Trophoblast cell (in vitro differentiated cells and primary cell): ENCODE data around the gene ZNF469.

Experiments used
- DNase-seq, 2 donors: peaks; one replicate each; pipeline ENCODE4 v3.0.0-alpha.2; 2016
- H2AFZ ChIP-seq: 2 replicates; pipeline ENCODE4 v1.6.1; 2013; ENCODE audit warnings: low read length, moderate library complexity, mild to moderate bottlenecking; ENCODE audit not compliant: insufficient read depth, poor library complexity
- H2AK5ac ChIP-seq: 2 replicates; pipeline ENCODE4 v1.6.1; 2013; ENCODE audit warnings: mild to moderate bottlenecking, low read length
- H2BK120ac ChIP-seq: 2 replicates; pipeline ENCODE4 v1.6.1; 2013; ENCODE audit warnings: low read length, mild to moderate bottlenecking, moderate library complexity; ENCODE audit not compliant: insufficient read depth, poor library complexity
- H2BK12ac ChIP-seq: 2 replicates; pipeline ENCODE4 v1.6.1; 2013; ENCODE audit warnings: mild to moderate bottlenecking, low read length, moderate library complexity
- H2BK5ac ChIP-seq: 2 replicates; pipeline ENCODE4 v1.6.1; 2013; ENCODE audit warnings: low read length, low read depth, moderate library complexity, mild to moderate bottlenecking; ENCODE audit not compliant: poor library complexity
- H3K14ac ChIP-seq: 2 replicates; pipeline ENCODE4 v1.6.1; 2013; ENCODE audit warnings: mild to moderate bottlenecking, low read length
- H3K18ac ChIP-seq: 2 replicates; pipeline ENCODE4 v1.6.1; 2013; ENCODE audit warnings: mild to moderate bottlenecking, low read length
- H3K23ac ChIP-seq: 2 replicates; pipeline ENCODE4 v1.6.1; 2013; ENCODE audit warnings: low read length
- H3K27ac ChIP-seq: 2 replicates; pipeline ENCODE4 v1.5.1; 2013; ENCODE audit warnings: low read depth, mild to moderate bottlenecking, inconsistent platforms, low read length, moderate library complexity
- H3K27me3 ChIP-seq: 2 replicates; pipeline ENCODE4 v1.6.1; 2013; ENCODE audit warnings: inconsistent platforms, mild to moderate bottlenecking, low read length, moderate library complexity; ENCODE audit not compliant: insufficient read depth
- H3K36me3 ChIP-seq, 2 experiments: 1 replicate in 1 of 2; 2 replicates in 1 of 2; pipeline ENCODE4 v1.6.1; 2013; ENCODE audit warnings: low read length in 2 of 2, mild to moderate bottlenecking in 2 of 2, moderate library complexity in 1 of 2; ENCODE audit not compliant: insufficient read depth in 2 of 2, control insufficient read depth in 1 of 2
- H3K4ac ChIP-seq: 2 replicates; pipeline ENCODE4 v1.6.1; 2013; ENCODE audit warnings: low read depth, mild to moderate bottlenecking, low read length, moderate library complexity
- H3K4me1 ChIP-seq, 2 experiments: 1 replicate in 1 of 2; 2 replicates in 1 of 2; pipeline ENCODE4 v1.6.1; 2013; ENCODE audit warnings: low read length in 2 of 2, mild to moderate bottlenecking in 2 of 2, moderate library complexity in 1 of 2; ENCODE audit not compliant: insufficient read depth in 2 of 2, control insufficient read depth in 1 of 2
- H3K4me2 ChIP-seq: 2 replicates; pipeline ENCODE4 v1.6.1; 2013; ENCODE audit warnings: inconsistent platforms, mild to moderate bottlenecking, low read length, moderate library complexity
- H3K4me3 ChIP-seq: 2 replicates; pipeline ENCODE4 v1.5.1; 2013; ENCODE audit warnings: mild to moderate bottlenecking, low read depth, low read length, inconsistent platforms
- H3K79me1 ChIP-seq: one replicate; pipeline ENCODE4 v1.6.1; 2013; ENCODE audit warnings: low read length
- H3K79me2 ChIP-seq: 2 replicates; pipeline ENCODE4 v1.6.1; 2013; ENCODE audit warnings: low read length, mild to moderate bottlenecking; ENCODE audit not compliant: control insufficient read depth, insufficient read depth, poor library complexity
- H3K9ac ChIP-seq: 2 replicates; pipeline ENCODE4 v1.6.1; 2013; ENCODE audit warnings: mild to moderate bottlenecking, low read length
- H3K9me3 ChIP-seq: 2 replicates; pipeline ENCODE4 v1.6.1; 2013; ENCODE audit warnings: low read depth, mild to moderate bottlenecking, control low read depth, inconsistent platforms, low read length; ENCODE audit not compliant: insufficient read depth
- H4K12ac ChIP-seq: 2 replicates; pipeline ENCODE4 v1.6.1; 2013; ENCODE audit warnings: low read depth, mild to moderate bottlenecking, low read length, moderate library complexity
- H4K8ac ChIP-seq: 2 replicates; pipeline ENCODE4 v1.6.1; 2013; ENCODE audit warnings: low read depth, mild to moderate bottlenecking, low read length, moderate library complexity
- H4K91ac ChIP-seq: one replicate; pipeline ENCODE4 v1.6.1; 2013; ENCODE audit warnings: low read depth, mild to moderate bottlenecking, low read length, moderate library complexity
- WGBS: extraction: QIAGEN DNeasy Blood & Tissue Kit; methylation state at CpG from one replicate; pipeline ENCODE4 v1.1.7; 2013; ENCODE audit warnings: missing lambda C conversion rate; ENCODE audit not compliant: insufficient read length, insufficient coverage; ENCODE audit errors: extremely low coverage; 5-methylcytosine and 5-hydroxymethylcytosine counted together

ZNF469 gene

GRCh38 chr16:88343271-88343791, 39.4 kb upstream of the ZNF469 start:
- Histone ChIP-seq H3K18ac (no peak overlapping the region), H2BK5ac (no peak overlapping the region), H3K27me3 (no peaks in the 10 kb centered on the region), H3K4me3 (no peak overlapping the region), H2BK12ac (no peak overlapping the region), H3K79me1 (no peaks in the 10 kb centered on the region), H2BK120ac (no peak overlapping the region), H3K9me3 (peaks cover 9% of the 10 kb centered on the region), H3K4ac (no peak overlapping the region), H3K27ac (no peak overlapping the region), H3K9ac (no peak overlapping the region), H4K12ac (no peak overlapping the region), H2AK5ac (no peak overlapping the region), H3K14ac (no peak overlapping the region), H3K36me3 (no peaks in the 10 kb centered on the region), H4K91ac (no peak overlapping the region), H4K8ac (no peak overlapping the region), H3K4me2 (no peak overlapping the region), H2AFZ (no peak overlapping the region), H3K79me2 (no peaks in the 10 kb centered on the region), H3K4me1 (no peaks in the 10 kb centered on the region), H3K23ac (no peak overlapping the region)
- no peak for DNase-seq
- no CpG with 5 or more reads among the region's 8 CpGs for WGBS

- H3K27me3 ChIP-seq, result no peaks in the 10 kb centered on the region
- WGBS, result no CpG with 5 or more reads among the region's 20 CpGs
- H3K4ac ChIP-seq, result no peak overlapping the region
Observed at GRCh38 chr16:88344411-88345030, 38.2 kb upstream of the ZNF469 start.

GRCh38 chr16:88345031-88345720, 37.6 kb upstream of the ZNF469 start:
- Histone ChIP-seq H3K79me2 (no peaks in the 10 kb centered on the region), H2AFZ (no peak overlapping the region), H2BK120ac (no peak overlapping the region), H3K14ac (no peak overlapping the region), H3K79me1 (no peaks in the 10 kb centered on the region), H3K9ac (no peak overlapping the region), H3K4ac (no peak overlapping the region), H3K27me3 (no peaks in the 10 kb centered on the region), H3K23ac (no peak overlapping the region), H3K9me3 (peaks cover 15% of the 10 kb centered on the region), H4K91ac (no peak overlapping the region), H3K4me1 (no peaks in the 10 kb centered on the region), H3K36me3 (no peaks in the 10 kb centered on the region), H3K4me2 (no peak overlapping the region), H4K8ac (no peak overlapping the region), H3K27ac (no peak overlapping the region), H2AK5ac (no peak overlapping the region), H3K4me3 (no peak overlapping the region), H2BK5ac (no peak overlapping the region), H3K18ac (no peak overlapping the region), H2BK12ac (no peak overlapping the region), H4K12ac (no peak overlapping the region)
- no peak for DNase-seq
- WGBS, result no CpG with 5 or more reads among the region's 18 CpGs

More at GRCh38 chr16:88344411-88345030, 38.2 kb upstream of the ZNF469 start:
- Histone ChIP-seq H3K27ac (no peak overlapping the region), H2AFZ (no peak overlapping the region), H3K36me3 (no peaks in the 10 kb centered on the region), H2BK5ac (no peak overlapping the region), H3K23ac (no peak overlapping the region), H3K4me2 (no peak overlapping the region), H3K9ac (no peak overlapping the region), H4K8ac (no peak overlapping the region), H3K4me1 (no peaks in the 10 kb centered on the region), H3K4me3 (no peak overlapping the region), H3K79me1 (no peaks in the 10 kb centered on the region), H3K18ac (no peak overlapping the region), H3K9me3 (peaks cover 13% of the 10 kb centered on the region), H3K79me2 (no peaks in the 10 kb centered on the region), H4K12ac (no peak overlapping the region), H2BK120ac (no peak overlapping the region), H4K91ac (no peak overlapping the region), H3K14ac (no peak overlapping the region), H2BK12ac (no peak overlapping the region), H2AK5ac (no peak overlapping the region)
- no peak for DNase-seq

- no peak overlapping the region for H4K8ac ChIP-seq
- no peak for DNase-seq
- H3K14ac ChIP-seq, result no peak overlapping the region
- no peak overlapping the region for H3K4me2 ChIP-seq
- H2BK12ac ChIP-seq, result no peak overlapping the region
- H3K27me3 ChIP-seq, result no peaks in the 10 kb centered on the region
- H3K4me1 ChIP-seq, result no peaks in the 10 kb centered on the region
- H3K9me3 ChIP-seq, result peaks cover 15% of the 10 kb centered on the region
- H3K4me3 ChIP-seq, result no peak overlapping the region
- no CpG with 5 or more reads among the region's 32 CpGs for WGBS
- no peak overlapping the region for H2AFZ ChIP-seq
- H3K18ac ChIP-seq, result no peak overlapping the region
- H3K4ac ChIP-seq, result no peak overlapping the region
- H2BK5ac ChIP-seq, result no peak overlapping the region
- H3K36me3 ChIP-seq, result no peaks in the 10 kb centered on the region
- H4K91ac ChIP-seq, result no peak overlapping the region
- H3K23ac ChIP-seq, result no peak overlapping the region
- H2BK120ac ChIP-seq, result no peak overlapping the region
- H3K79me2 ChIP-seq, result no peaks in the 10 kb centered on the region
- no peak overlapping the region for H3K9ac ChIP-seq
- no peak overlapping the region for H3K27ac ChIP-seq
- no peak overlapping the region for H4K12ac ChIP-seq
- H3K79me1 ChIP-seq, result no peaks in the 10 kb centered on the region
- no peak overlapping the region for H2AK5ac ChIP-seq
Observed at GRCh38 chr16:88345721-88346560, 36.8 kb upstream of the ZNF469 start.
